ENCODE measurements around the gene RAB21.

- TF ChIP-seq CTCF (IDR thresholded peaks at IDR 0.05), result no peak
- TF ChIP-seq EP300 (IDR thresholded peaks at IDR 0.05), result no peak
- TF ChIP-seq POLR2AphosphoS5 (IDR thresholded peaks at IDR 0.05), result peak; percentile 8 to 45
- TF ChIP-seq POLR2A (IDR thresholded peaks at IDR 0.05; ENCODE audit: low read depth), result no peak
Measured at GRCh38 chr12:71755146-71755892, 656 bp downstream of the RAB21 start.
